Glomerular visceral epithelial cell (primary cell): ENCODE measurements around the gene MAMLD1.

Experiments used
- DNase-seq: peaks from one replicate; pipeline ENCODE4 v3.0.0-alpha.2; 2016; ENCODE audit errors: extremely low spot score

Gene MAMLD1

GRCh38 chrX:150405576-150405975 lies 42.5 kb downstream of the MAMLD1 start:
- no peak for DNase-seq

- no peak for DNase-seq
Measured at GRCh38 chrX:150406596-150406995, 43.5 kb downstream of the MAMLD1 start.

GRCh38 chrX:150408007-150408406 lies 44.9 kb downstream of the MAMLD1 start:
- DNase-seq: no peak

GRCh38 chrX:150408561-150408960 lies 45.4 kb downstream of the MAMLD1 start:
- DNase-seq: no peak

- DNase-seq: no peak
Measured at GRCh38 chrX:150409486-150409885, 46.4 kb downstream of the MAMLD1 start.

GRCh38 chrX:150409964-150410363 lies 46.8 kb downstream of the MAMLD1 start:
- no peak for DNase-seq

GRCh38 chrX:150410513-150410912 lies 47.4 kb downstream of the MAMLD1 start:
- no peak for DNase-seq

GRCh38 chrX:150411656-150412055 lies 48.5 kb downstream of the MAMLD1 start:
- DNase-seq: no peak

GRCh38 chrX:150414228-150414627 lies 51.1 kb downstream of the MAMLD1 start:
- no peak for DNase-seq

GRCh38 chrX:150416469-150416868 lies 53.4 kb downstream of the MAMLD1 start:
- no peak for DNase-seq

GRCh38 chrX:150421816-150422215 lies 58.7 kb downstream of the MAMLD1 start:
- DNase-seq: no peak

- DNase-seq: peak; percentile 1
Measured at GRCh38 chrX:150429594-150429993, 66.5 kb downstream of the MAMLD1 start.

- no peak for DNase-seq
Measured at GRCh38 chrX:150436195-150436594, 73.1 kb downstream of the MAMLD1 start.

- DNase-seq: no peak
Measured at GRCh38 chrX:150438165-150438564, 75.0 kb downstream of the MAMLD1 start.

GRCh38 chrX:150446151-150446550 lies 83.0 kb downstream of the MAMLD1 start:
- DNase-seq: no peak

- DNase-seq: no peak
Measured at GRCh38 chrX:150446995-150447394, 83.9 kb downstream of the MAMLD1 start.

- no peak for DNase-seq
Measured at GRCh38 chrX:150449313-150449712, 86.2 kb downstream of the MAMLD1 start.

GRCh38 chrX:150450519-150451177 lies 87.5 kb downstream of the MAMLD1 start:
- DNase-seq: no peak

GRCh38 chrX:150451953-150452352 lies 88.8 kb downstream of the MAMLD1 start:
- DNase-seq: no peak

GRCh38 chrX:150454083-150454482 lies 91.0 kb downstream of the MAMLD1 start:
- no peak for DNase-seq

GRCh38 chrX:150454508-150455214 lies 91.5 kb downstream of the MAMLD1 start:
- no peak for DNase-seq

- no peak for DNase-seq
Measured at GRCh38 chrX:150455215-150455608, 92.1 kb downstream of the MAMLD1 start.

- no peak for DNase-seq
Measured at GRCh38 chrX:150456466-150456865, 93.3 kb downstream of the MAMLD1 start.

GRCh38 chrX:150456941-150457340 lies 93.8 kb downstream of the MAMLD1 start:
- no peak for DNase-seq
